OCI-LY7 (cell line): Measurements from ENCODE around the gene FAM163B. TPM values are rescaled to one million over a fixed set of nuclear protein-coding genes. Genes with fewer than 3 reads are reported as not detected.

Experiments
- BruUV-seq: library from RNA; stranded (reverse); fragments of 400-500 nt; replicated peaks from 2 replicates; lab custom pipeline; 2021; lab: Mats Ljungman, UMichigan
- CTCF ChIA-PET: fragments of 300-600 bp; sonication (Branson Sonifier 250); formaldehyde crosslinking; loops from one replicate; lab custom pipeline; 2022; ENCODE audit warnings: antibody characterized with exemption; ENCODE audit not compliant: unreplicated experiment; lab: Charles Lee
- POLR2A ChIA-PET: fragments of 300-600 bp; sonication (Branson Sonifier 250); formaldehyde crosslinking; loops from one replicate; lab custom pipeline; 2022; ENCODE audit warnings: antibody characterized with exemption; lab: Charles Lee
- DNase-seq: peaks from one replicate; pipeline ENCODE4 v3.0.0-alpha.2; 2015; ENCODE audit warnings: low spot score
- H2AFZ ChIP-seq: fragments of 200-600 bp; sonication (generic), shearing (Covaris generic); 2 replicates; pipeline ENCODE4 v1.6.1; 2014; ENCODE audit warnings: mild to moderate bottlenecking, antibody characterized with exemption, low read length, moderate library complexity
- H3K27ac ChIP-seq: fragments of 200-600 bp; sonication (generic); 2 replicates; pipeline ENCODE4 v1.5.1; 2014; ENCODE audit warnings: mixed run types, low read depth, mild to moderate bottlenecking, moderate library complexity, low read length, inconsistent platforms; ENCODE audit not compliant: poor library complexity, severe bottlenecking
- H3K36me3 ChIP-seq: fragments of 200-600 bp; sonication (generic); 2 replicates; pipeline ENCODE4 v1.6.1; 2014; ENCODE audit warnings: mild to moderate bottlenecking, antibody characterized with exemption, low read length, moderate library complexity, mixed read lengths; ENCODE audit not compliant: insufficient read depth
- H3K4me1 ChIP-seq: fragments of 200-600 bp; sonication (generic); 2 replicates; pipeline ENCODE4 v1.5.1; 2014; ENCODE audit warnings: mild to moderate bottlenecking, low read length; ENCODE audit not compliant: insufficient read depth, poor library complexity, severe bottlenecking
- H3K4me2 ChIP-seq: fragments of 200-600 bp; sonication (generic); 2 replicates; pipeline ENCODE4 v1.6.1; 2014; ENCODE audit warnings: mild to moderate bottlenecking, low read length
- H3K4me3 ChIP-seq: fragments of 200-600 bp; sonication (generic); 2 replicates; pipeline ENCODE4 v1.5.1; 2014; ENCODE audit warnings: mild to moderate bottlenecking, low read depth, low read length; ENCODE audit not compliant: poor library complexity, severe bottlenecking
- H3K79me2 ChIP-seq: fragments of 200-600 bp; sonication (generic); 2 replicates; pipeline ENCODE4 v1.6.1; 2016; ENCODE audit warnings: low read depth, mild to moderate bottlenecking, low read length, moderate library complexity, mixed read lengths; ENCODE audit not compliant: insufficient read depth
- H3K9me2 ChIP-seq: fragments of 200-600 bp; sonication (generic); 2 replicates; pipeline ENCODE4 v1.6.1; 2016; ENCODE audit warnings: mild to moderate bottlenecking, low read length, mixed read lengths; ENCODE audit not compliant: insufficient read depth
- H3K9me3 ChIP-seq: fragments of 200-600 bp; sonication (generic); 2 replicates; pipeline ENCODE4 v1.6.1; 2014; ENCODE audit warnings: mild to moderate bottlenecking, mixed run types, low read length, mixed read lengths
- H4K20me1 ChIP-seq: fragments of 200-600 bp; sonication (generic); 2 replicates; pipeline ENCODE4 v1.6.1; 2014; ENCODE audit warnings: mild to moderate bottlenecking, antibody characterized with exemption, low read length, moderate library complexity, mixed read lengths; ENCODE audit not compliant: insufficient read depth
- CTCF ChIP-seq: fragments of 200-600 bp; sonication (generic); conservative IDR thresholded peaks from 2 replicates; pipeline ENCODE4 v1.5.1; 2014; ENCODE audit warnings: mild to moderate bottlenecking, antibody characterized with exemption, low read length, moderate library complexity, mixed read lengths
- EZH2phosphoT487 ChIP-seq: fragments of 200-600 bp; sonication (generic); IDR thresholded peaks from 2 replicates; pipeline ENCODE4 v1.6.1; 2018; ENCODE audit warnings: low read depth, borderline replicate concordance, mild to moderate bottlenecking, mixed run types, antibody characterized with exemption, low read length, moderate library complexity, mixed read lengths
- intact Hi-C: fragments of 100-400 bp; cut with micrococcal nuclease; formaldehyde crosslinking; loops from one replicate; pipeline ENCODE4 v1.10.0; 2022; ENCODE audit not compliant: unreplicated experiment
- total RNA-seq, 2 experiments: library from RNA; depleted of rRNA in 1 of 2; stranded (reverse); fragments of >200 nt in 1 of 2; shearing (Covaris generic) in 1 of 2; gene quantifications; 2 replicates each; pipeline ENCODE4 v1.2.3, GENCODE V29; 2014 to 2022

The FAM163B gene
- total RNA-seq, 2 experiments from 2014 or later: 2.6 to 7.8 TPM

GRCh38 chr9:133528001-133528875 lies 81.0 kb downstream of the FAM163B start:
- no peak overlapping the region for H2AFZ ChIP-seq
- H3K27ac ChIP-seq: no peak overlapping the region
- H3K4me2 ChIP-seq: no peak overlapping the region
- H3K9me3 ChIP-seq: no peaks in the 10 kb centered on the region
- TF ChIP-seq CTCF (no peak), EZH2phosphoT487 (no peak)
- H3K79me2 ChIP-seq: no peaks in the 10 kb centered on the region
- CTCF ChIA-PET: no interaction called here
- POLR2A ChIA-PET: no interaction called here
- DNase-seq: no peak
- peaks cover 9% of the 10 kb centered on the region for H3K4me1 ChIP-seq
- H3K4me3 ChIP-seq: no peak overlapping the region
- no TSS peak for BruUV-seq
- H4K20me1 ChIP-seq: no peaks in the 10 kb centered on the region
- no peaks in the 10 kb centered on the region for H3K36me3 ChIP-seq
- intact Hi-C loops: no loop called here
- H3K9me2 ChIP-seq: no peaks in the 10 kb centered on the region

DNA sequence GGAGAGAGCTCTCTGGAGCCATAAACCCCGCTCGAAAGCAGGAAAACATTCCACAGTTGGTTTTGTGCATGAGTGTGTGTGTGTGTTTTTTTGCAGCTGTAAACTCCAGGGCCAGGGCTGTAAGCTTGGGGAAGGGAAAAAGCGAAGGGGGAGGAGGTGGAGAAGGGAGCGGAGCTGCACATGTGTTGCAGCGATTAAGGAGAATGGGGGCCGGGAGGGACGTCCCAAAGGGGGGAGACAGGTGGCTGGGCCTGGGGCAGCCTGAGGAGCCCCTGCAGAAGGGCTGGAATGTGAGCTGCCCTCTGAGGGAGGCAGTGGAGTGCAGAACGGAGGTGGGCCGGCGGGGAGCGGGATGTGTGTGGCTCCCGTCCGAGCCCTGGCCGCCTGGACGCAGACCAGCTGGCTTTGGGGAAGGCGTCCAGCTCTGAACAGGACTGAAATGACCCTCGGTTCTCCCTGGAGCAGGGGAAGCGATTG lies 81.7 kb downstream of the FAM163B start:
- POLR2A ChIA-PET: interaction anchor here (0.7 kb wide), 2 partner anchors 48 to 349 kb away, joined by 3 read pairs; no protein-coding TSS in a partner anchor

More for the DNA sequence above, 81.7 kb downstream of the FAM163B start:
- no peaks in the 10 kb centered on the region for H3K9me2 ChIP-seq
- H2AFZ ChIP-seq: no peak overlapping the region
- TF ChIP-seq CTCF (no peak), EZH2phosphoT487 (no peak)
- H4K20me1 ChIP-seq: no peaks in the 10 kb centered on the region
- H3K79me2 ChIP-seq: no peaks in the 10 kb centered on the region
- H3K9me3 ChIP-seq: no peaks in the 10 kb centered on the region
- H3K27ac ChIP-seq: no peak overlapping the region
- intact Hi-C loops: no loop called here
- H3K36me3 ChIP-seq: no peaks in the 10 kb centered on the region
- H3K4me2 ChIP-seq: no peak overlapping the region
- CTCF ChIA-PET: no interaction called here
- DNase-seq: no peak
- no TSS peak for BruUV-seq
- peaks cover 2% of the 10 kb centered on the region for H3K4me1 ChIP-seq
- H3K4me3 ChIP-seq: no peak overlapping the region

Other genes starting within 250 kb of the FAM163B start
- gene SURF4, start 233.3 kb downstream of the FAM163B start, total RNA-seq (2014; rRNA removed; shearing (Covaris generic)): 75.5 and 76.0 TPM in 2 replicates
- gene SURF4, start 233.3 kb downstream of the FAM163B start, total RNA-seq (2022): 87.5 and 92.3 TPM in 2 replicates
- gene STKLD1, start 233.0 kb downstream of the FAM163B start, total RNA-seq (2014; rRNA removed; shearing (Covaris generic)): 0.05 and 1.7 TPM in 2 replicates
- 0.81 and 1.4 TPM in 2 replicates for gene STKLD1, start 233.0 kb downstream of the FAM163B start, total RNA-seq (2022)
- 33.6 and 35.7 TPM in 2 replicates for gene REXO4, start 191.4 kb downstream of the FAM163B start, total RNA-seq (2014; rRNA removed; shearing (Covaris generic))
- gene REXO4, start 191.4 kb downstream of the FAM163B start, total RNA-seq (2022): 40.6 and 45.5 TPM in 2 replicates
- 6.2 and 6.6 TPM in 2 replicates for gene ADAMTS13, start 187.0 kb downstream of the FAM163B start, total RNA-seq (2014; rRNA removed; shearing (Covaris generic))
- gene ADAMTS13, start 187.0 kb downstream of the FAM163B start, total RNA-seq (2022): 18.1 and 18.5 TPM in 2 replicates
- gene CACFD1, start 149.4 kb downstream of the FAM163B start, total RNA-seq (2014; rRNA removed; shearing (Covaris generic)): 14.9 and 17.2 TPM in 2 replicates
- gene CACFD1, start 149.4 kb downstream of the FAM163B start, total RNA-seq (2022): 16.7 and 19.2 TPM in 2 replicates
- gene SLC2A6, start 130.3 kb downstream of the FAM163B start, total RNA-seq (2014; rRNA removed; shearing (Covaris generic)): 45.2 and 52.9 TPM in 2 replicates
- gene SLC2A6, start 130.3 kb downstream of the FAM163B start, total RNA-seq (2022): 42.1 and 51.0 TPM in 2 replicates
- gene MYMK, start 84.4 kb downstream of the FAM163B start, total RNA-seq (2014; rRNA removed; shearing (Covaris generic)): not detected in 2 replicates
- gene MYMK, start 84.4 kb downstream of the FAM163B start, total RNA-seq (2022): not detected in 2 replicates
- gene ADAMTSL2, start 74.7 kb downstream of the FAM163B start, total RNA-seq (2014; rRNA removed; shearing (Covaris generic)): 0.88 and 1.0 TPM in 2 replicates
- not detected in 2 replicates for gene ADAMTSL2, start 74.7 kb downstream of the FAM163B start, total RNA-seq (2022)
- not detected in 2 replicates for gene DBH, start 27.0 kb upstream of the FAM163B start, total RNA-seq (2014; rRNA removed; shearing (Covaris generic))
- not detected in 2 replicates for gene DBH, start 27.0 kb upstream of the FAM163B start, total RNA-seq (2022)
- 52.3 and 60.8 TPM in 2 replicates for gene SARDH, start 129.0 kb upstream of the FAM163B start, total RNA-seq (2014; rRNA removed; shearing (Covaris generic))
- 39.4 and 42.8 TPM in 2 replicates for gene SARDH, start 129.0 kb upstream of the FAM163B start, total RNA-seq (2022)